Astrocyte (in vitro differentiated cells and primary cell): ENCODE results near the gene GABARAPL2. TPM values are rescaled to one million over a fixed set of nuclear protein-coding genes. Genes with fewer than 3 reads are reported as not detected.

Source experiments
- DNase-seq: peaks from one replicate; pipeline ENCODE4 v3.0.0-alpha.2; 2010; ENCODE audit warnings: low read depth
- FAIRE-seq: peaks from 2 replicates; lab custom pipeline; 2011; peaks lifted over from hg19 to GRCh38; lab: Jason Lieb, UNC
- H2AFZ ChIP-seq: 2 replicates; pipeline ENCODE4 v1.6.0; 2012; ENCODE audit warnings: low read depth, low read length, inconsistent platforms
- H3K27ac ChIP-seq: 2 replicates; pipeline ENCODE4 v1.5.1; 2011; ENCODE audit warnings: low read depth, low read length, inconsistent platforms
- H3K27me3 ChIP-seq: 2 replicates; pipeline ENCODE4 v1.6.0; 2011; ENCODE audit warnings: low read length, inconsistent platforms; ENCODE audit not compliant: insufficient read depth
- H3K36me3 ChIP-seq: 2 replicates; pipeline ENCODE4 v1.5.1; 2011; ENCODE audit warnings: low read length, inconsistent platforms; ENCODE audit not compliant: insufficient read depth
- H3K4me1 ChIP-seq: 2 replicates; pipeline ENCODE4 v1.5.1; 2011; ENCODE audit warnings: low read length, inconsistent platforms; ENCODE audit not compliant: insufficient read depth
- H3K4me2 ChIP-seq: 2 replicates; pipeline ENCODE4 v1.6.0; 2012; ENCODE audit warnings: low read length, inconsistent platforms
- H3K4me3 ChIP-seq: 2 replicates; pipeline ENCODE4 v1.5.1; 2011; ENCODE audit warnings: low read depth, mild to moderate bottlenecking, low read length, inconsistent platforms; ENCODE audit not compliant: insufficient read depth
- H3K79me2 ChIP-seq: 2 replicates; pipeline ENCODE4 v1.6.0; 2012; ENCODE audit warnings: mild to moderate bottlenecking, low read length, inconsistent platforms; ENCODE audit not compliant: insufficient read depth
- H3K9ac ChIP-seq: 2 replicates; pipeline ENCODE4 v1.6.0; 2012; ENCODE audit warnings: mild to moderate bottlenecking, low read length, inconsistent platforms
- H3K9me3 ChIP-seq: 2 replicates; pipeline ENCODE4 v1.5.1; 2012; ENCODE audit warnings: low read depth, mild to moderate bottlenecking, low read length, inconsistent platforms; ENCODE audit not compliant: insufficient read depth
- H4K20me1 ChIP-seq: 2 replicates; pipeline ENCODE4 v1.6.0; 2012; ENCODE audit warnings: low read length, inconsistent platforms; ENCODE audit not compliant: insufficient read depth
- H3K27ac Mint-ChIP-seq: one replicate; pipeline ENCODE4 v1.8.0; 2021; ENCODE audit warnings: mild to moderate bottlenecking, mixed read lengths; ENCODE audit not compliant: unreplicated experiment
- H3K27me3 Mint-ChIP-seq: one replicate; pipeline ENCODE4 v1.8.0; 2021; ENCODE audit warnings: low read depth, mixed read lengths; ENCODE audit not compliant: unreplicated experiment
- H3K36me3 Mint-ChIP-seq: one replicate; pipeline ENCODE4 v1.8.0; 2021; ENCODE audit warnings: low read depth, mixed read lengths; ENCODE audit not compliant: unreplicated experiment
- H3K4me1 Mint-ChIP-seq: one replicate; pipeline ENCODE4 v1.8.0; 2021; ENCODE audit warnings: low read depth, mixed read lengths; ENCODE audit not compliant: unreplicated experiment
- H3K4me3 Mint-ChIP-seq: one replicate; pipeline ENCODE4 v1.8.0; 2021; ENCODE audit warnings: mild to moderate bottlenecking, moderate library complexity, mixed read lengths; ENCODE audit not compliant: unreplicated experiment
- H3K9me3 Mint-ChIP-seq: one replicate; pipeline ENCODE4 v1.8.0; 2021; ENCODE audit warnings: mild to moderate bottlenecking, mixed read lengths; ENCODE audit not compliant: unreplicated experiment
- EZH2 ChIP-seq: IDR thresholded peaks from 2 replicates; pipeline ENCODE4 v1.6.1; 2012; ENCODE audit warnings: mild to moderate bottlenecking, low read length, inconsistent platforms; ENCODE audit not compliant: insufficient read depth
- total RNA-seq: library from RNA; stranded (reverse); gene quantifications from 2 replicates; pipeline ENCODE4 v1.2.1, GENCODE V29; 2021
- TF ChIP-seq, protein P1 (sequence below): IDR thresholded peaks from 2 replicates; pipeline ENCODE4 v1.5.1; 2011; ENCODE audit warnings: low read depth, mild to moderate bottlenecking, inconsistent platforms, low read length, moderate library complexity; ENCODE audit not compliant: insufficient read depth

The GABARAPL2 gene
- total RNA-seq, 1 donor from 2014 or later: 108 TPM

DNA sequence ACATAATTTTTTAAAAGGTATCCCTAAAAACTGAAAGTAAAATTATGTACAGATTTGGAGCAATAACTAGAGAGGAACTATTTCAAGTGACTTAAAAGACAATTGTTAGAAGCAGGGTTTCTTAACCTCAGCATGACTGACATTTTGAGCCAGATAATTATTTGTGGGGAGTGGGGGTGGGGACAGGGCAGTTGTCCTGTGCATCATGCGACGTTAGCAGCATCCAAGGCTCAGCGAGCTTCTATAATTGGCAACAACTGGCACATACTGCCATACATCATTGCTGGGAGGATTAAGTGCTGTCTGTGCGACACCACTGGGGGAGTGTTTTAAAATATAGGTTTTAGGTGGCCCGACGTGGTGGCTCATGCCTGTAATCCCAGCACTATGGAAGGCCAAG is 27.1 kb downstream of the GABARAPL2 start:
- Histone ChIP-seq H3K4me2 (no peak overlapping the region), H3K4me3 (no peak overlapping the region), H3K4me1 (peaks cover 29% of the 10 kb centered on the region), H4K20me1 (peaks cover 3% of the 10 kb centered on the region), H3K9me3 (no peaks in the 10 kb centered on the region), H3K27me3 (no peaks in the 10 kb centered on the region), H3K9ac (no peak overlapping the region), H3K27ac (peak overlapping the region; percentile 85), H2AFZ (no peak overlapping the region), H3K79me2 (no peaks in the 10 kb centered on the region), H3K36me3 (no peaks in the 10 kb centered on the region)
- Mint-ChIP-seq H3K36me3 (peaks cover 17% of the 10 kb centered on the region), H3K4me3 (no peak overlapping the region), H3K4me1 (peaks cover 26% of the 10 kb centered on the region), H3K27me3 (no peaks in the 10 kb centered on the region), H3K27ac (peak overlapping the region; percentile 31), H3K9me3 (no peaks in the 10 kb centered on the region)
- no peak for DNase-seq
- no peak for TF ChIP-seq EZH2
- TF ChIP-seq, protein P1, sequence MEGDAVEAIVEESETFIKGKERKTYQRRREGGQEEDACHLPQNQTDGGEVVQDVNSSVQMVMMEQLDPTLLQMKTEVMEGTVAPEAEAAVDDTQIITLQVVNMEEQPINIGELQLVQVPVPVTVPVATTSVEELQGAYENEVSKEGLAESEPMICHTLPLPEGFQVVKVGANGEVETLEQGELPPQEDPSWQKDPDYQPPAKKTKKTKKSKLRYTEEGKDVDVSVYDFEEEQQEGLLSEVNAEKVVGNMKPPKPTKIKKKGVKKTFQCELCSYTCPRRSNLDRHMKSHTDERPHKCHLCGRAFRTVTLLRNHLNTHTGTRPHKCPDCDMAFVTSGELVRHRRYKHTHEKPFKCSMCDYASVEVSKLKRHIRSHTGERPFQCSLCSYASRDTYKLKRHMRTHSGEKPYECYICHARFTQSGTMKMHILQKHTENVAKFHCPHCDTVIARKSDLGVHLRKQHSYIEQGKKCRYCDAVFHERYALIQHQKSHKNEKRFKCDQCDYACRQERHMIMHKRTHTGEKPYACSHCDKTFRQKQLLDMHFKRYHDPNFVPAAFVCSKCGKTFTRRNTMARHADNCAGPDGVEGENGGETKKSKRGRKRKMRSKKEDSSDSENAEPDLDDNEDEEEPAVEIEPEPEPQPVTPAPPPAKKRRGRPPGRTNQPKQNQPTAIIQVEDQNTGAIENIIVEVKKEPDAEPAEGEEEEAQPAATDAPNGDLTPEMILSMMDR: no peak
- no peak for FAIRE-seq

DNA sequence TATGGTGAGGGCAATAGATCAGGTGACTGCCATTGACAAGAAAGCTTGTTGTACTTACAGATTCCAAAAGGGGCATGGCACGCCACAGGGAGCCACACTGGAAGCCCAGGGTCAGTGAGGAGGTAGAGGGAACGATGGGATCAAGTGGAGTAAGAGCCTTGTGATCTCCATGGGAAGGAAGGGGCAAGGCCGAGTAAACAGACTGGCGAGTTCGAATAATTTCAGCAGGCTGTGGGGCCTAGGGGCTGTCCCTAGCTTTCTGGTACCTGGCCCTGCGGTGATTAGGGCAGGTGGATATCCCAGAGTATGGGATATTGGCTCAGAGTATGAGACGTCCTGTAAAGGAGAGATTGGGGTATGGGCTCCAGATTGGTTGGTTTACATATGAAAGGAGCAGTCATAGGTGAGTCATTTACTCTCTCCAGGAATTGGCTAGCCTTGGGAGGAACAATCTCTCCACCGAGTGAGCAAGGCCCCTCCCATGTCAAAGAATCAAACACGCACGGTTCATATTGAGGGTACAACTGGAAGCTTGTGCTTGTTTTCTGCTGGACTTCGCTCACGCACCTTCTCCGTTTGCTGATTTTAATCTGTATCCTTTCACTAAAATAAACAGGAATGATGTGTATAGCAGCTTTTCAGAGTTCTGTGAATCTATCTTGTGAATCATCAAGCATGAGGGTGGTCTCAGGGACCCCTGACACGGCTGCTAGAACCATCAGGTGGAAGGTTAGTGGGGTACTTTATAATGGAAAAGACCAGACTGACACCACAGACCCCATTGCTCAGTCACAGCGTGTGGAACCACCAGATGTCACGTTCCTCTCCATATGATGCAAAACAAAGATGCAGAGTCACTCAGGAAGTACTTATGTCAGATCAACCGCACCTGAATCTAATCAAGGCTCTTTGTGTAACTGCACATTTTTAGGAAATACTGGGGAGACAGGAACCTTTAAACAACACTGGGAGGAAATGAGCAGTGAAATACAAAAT is 27.9 kb downstream of the GABARAPL2 start:
- H3K79me2 ChIP-seq: no peaks in the 10 kb centered on the region
- H3K9me3 ChIP-seq: no peaks in the 10 kb centered on the region
- peak overlapping the region; percentile 18 for H3K4me3 ChIP-seq
- no peak for TF ChIP-seq EZH2
- TF ChIP-seq, protein P1: no peak
- peaks cover 26% of the 10 kb centered on the region for H3K4me1 Mint-ChIP-seq
- H3K27ac Mint-ChIP-seq: peak overlapping the region; percentile 89
- peaks cover 3% of the 10 kb centered on the region for H4K20me1 ChIP-seq
- peak overlapping the region; percentile 82 for H3K4me2 ChIP-seq
- H3K27me3 Mint-ChIP-seq: no peaks in the 10 kb centered on the region
- peaks cover 12% of the 10 kb centered on the region for H3K36me3 Mint-ChIP-seq
- FAIRE-seq (peak; percentile 23), DNase-seq (peak; percentile 88)
- no peaks in the 10 kb centered on the region for H3K36me3 ChIP-seq
- H3K9me3 Mint-ChIP-seq: no peaks in the 10 kb centered on the region
- peak overlapping the region; percentile 85 for H3K27ac ChIP-seq
- peak overlapping the region; percentile 75 for H3K9ac ChIP-seq
- H3K4me1 ChIP-seq: peaks cover 29% of the 10 kb centered on the region
- H3K27me3 ChIP-seq: no peaks in the 10 kb centered on the region
- no peak overlapping the region for H3K4me3 Mint-ChIP-seq
- peak overlapping the region; percentile 23 for H2AFZ ChIP-seq
